Activated T-helper 9 cell treated with anti-CD3 and anti-CD28 coated beads, Interleukin-2, amount 50 U/mL, for 16 hours (primary cell): ENCODE measurements around the gene TRIM40.
"Not testable (repeated sequence)": the region's sequence is repeated elsewhere in the genome, so short reads cannot be mapped to it uniquely, and the experiment has no call there.

Source experiments
- DNase-seq: peaks from one replicate; pipeline ENCODE4 v3.0.0-alpha.2; 2020; ENCODE audit warnings: low read depth

The TRIM40 gene

DNA sequence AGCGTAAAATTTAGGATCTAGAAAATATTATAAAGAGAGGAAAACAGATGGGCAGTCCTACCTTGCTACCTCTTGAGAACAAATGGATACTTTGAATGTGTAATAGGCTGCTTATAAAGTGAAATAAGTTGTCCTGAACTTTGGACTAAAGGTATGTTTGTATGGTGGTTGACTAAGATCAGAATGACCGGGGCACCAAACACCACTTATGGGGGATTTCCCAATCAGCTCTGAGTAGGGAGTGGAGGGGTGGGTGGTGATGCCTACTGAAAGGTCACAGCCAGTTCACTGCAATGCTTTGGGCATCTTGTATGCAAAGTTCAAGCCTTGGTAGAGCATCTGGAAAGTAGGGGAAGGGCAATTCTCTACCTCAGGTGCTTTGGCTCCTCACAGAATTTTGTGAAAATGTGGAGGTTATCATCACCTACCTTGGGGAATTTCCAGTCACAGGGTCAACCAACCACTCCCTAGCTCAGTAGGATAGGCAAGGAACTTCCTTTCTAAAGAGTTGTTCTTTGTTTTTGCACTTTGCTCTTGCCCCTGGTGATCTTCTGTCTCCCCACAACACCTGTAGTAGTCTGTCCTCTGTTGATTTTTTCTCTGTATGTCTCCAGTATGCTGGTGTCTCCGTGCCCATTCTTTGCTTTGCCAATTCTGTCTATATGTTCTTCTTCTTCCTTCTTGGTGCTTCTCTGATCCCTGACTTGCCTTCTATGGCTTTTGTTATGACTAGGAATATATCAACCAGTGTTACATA is 22.8 kb upstream of the TRIM40 start, which contains the start of gene TRIM31:
Gene TRIM31, minus strand, starts transcription at position 88 of the 757 bp plus-strand sequence. CDS start 285 bp downstream, outside the sequence.
- DNase-seq, result no peak

GRCh38 chr6:30113841-30114240 is 22.1 kb upstream of the TRIM40 start:
- DNase-seq, result no peak

- DNase-seq, result no peak
Observed at GRCh38 chr6:30116724-30117123, 19.2 kb upstream of the TRIM40 start.

- DNase-seq, result not testable (repeated sequence)
Observed at GRCh38 chr6:30118691-30119090, 17.2 kb upstream of the TRIM40 start.

GRCh38 chr6:30121446-30122366 is 14.2 kb upstream of the TRIM40 start:
- DNase-seq, result no peak

- no peak for DNase-seq
Observed at GRCh38 chr6:30122515-30122914, 13.4 kb upstream of the TRIM40 start.

- no peak for DNase-seq
Observed at GRCh38 chr6:30127238-30128093, 8.5 kb upstream of the TRIM40 start.

- DNase-seq, result no peak
Observed at GRCh38 chr6:30129265-30130178, 6.4 kb upstream of the TRIM40 start.

- DNase-seq, result no peak
Observed at GRCh38 chr6:30130179-30130679, 5.7 kb upstream of the TRIM40 start.

GRCh38 chr6:30130887-30131862 is 4.8 kb upstream of the TRIM40 start:
- DNase-seq, result peak; percentile 40

GRCh38 chr6:30131947-30132497 is 3.9 kb upstream of the TRIM40 start:
- no peak for DNase-seq

DNA sequence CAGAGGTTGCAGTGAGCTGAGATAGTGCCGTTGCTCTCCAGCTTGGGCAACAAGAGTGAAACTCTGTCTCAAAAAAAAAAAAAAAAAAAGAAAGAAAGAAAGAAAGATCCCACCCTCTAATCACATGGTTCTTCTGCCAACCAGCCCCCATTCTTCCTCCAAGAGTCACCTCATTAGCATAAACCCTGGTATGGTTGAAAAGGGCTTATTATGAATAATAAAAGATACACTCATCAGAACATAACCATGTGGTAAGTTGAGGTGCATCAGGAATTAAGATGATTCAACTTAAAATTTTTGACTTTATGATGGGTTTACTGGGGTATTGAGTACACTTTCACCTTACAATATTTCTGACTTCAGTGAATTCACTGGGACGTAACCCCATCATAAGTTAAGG is 793 bp upstream of the TRIM40 start:
- no peak for DNase-seq

DNA sequence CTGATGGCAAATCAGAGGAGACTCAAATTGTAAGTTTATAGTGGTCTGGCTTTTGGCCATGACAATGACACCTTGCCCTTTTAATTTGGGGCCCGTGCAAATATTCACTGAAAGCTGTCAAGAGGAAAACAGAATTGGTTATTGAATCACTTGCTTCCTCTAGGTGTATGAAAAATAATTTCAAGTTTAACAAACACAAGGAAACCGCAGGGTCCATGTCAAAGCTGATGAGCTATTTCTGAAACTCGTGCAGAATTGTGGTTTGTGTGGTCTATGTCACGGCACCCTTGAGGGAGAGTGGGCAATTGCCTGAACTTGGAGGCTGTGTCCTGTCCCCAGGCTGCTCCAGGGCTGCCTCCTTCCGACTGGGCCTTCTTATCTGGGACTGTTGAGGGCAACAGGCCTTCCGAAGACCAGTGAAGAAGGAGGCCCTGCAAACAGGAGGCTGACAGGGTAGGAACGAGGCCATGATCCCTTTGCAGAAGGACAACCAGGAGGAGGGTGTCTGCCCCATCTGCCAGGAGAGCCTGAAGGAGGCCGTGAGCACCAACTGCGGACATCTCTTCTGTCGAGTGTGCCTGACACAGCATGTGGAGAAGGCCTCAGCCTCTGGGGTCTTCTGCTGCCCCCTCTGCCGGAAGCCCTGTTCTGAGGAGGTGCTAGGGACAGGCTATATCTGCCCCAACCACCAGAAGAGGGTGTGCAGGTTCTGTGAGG is 788 bp downstream of the TRIM40 start:
- no peak for DNase-seq

GRCh38 chr6:30140240-30140639 is 4.3 kb downstream of the TRIM40 start:
- not testable (repeated sequence) for DNase-seq

GRCh38 chr6:30142665-30143064 is 6.7 kb downstream of the TRIM40 start:
- DNase-seq, result no peak

DNA sequence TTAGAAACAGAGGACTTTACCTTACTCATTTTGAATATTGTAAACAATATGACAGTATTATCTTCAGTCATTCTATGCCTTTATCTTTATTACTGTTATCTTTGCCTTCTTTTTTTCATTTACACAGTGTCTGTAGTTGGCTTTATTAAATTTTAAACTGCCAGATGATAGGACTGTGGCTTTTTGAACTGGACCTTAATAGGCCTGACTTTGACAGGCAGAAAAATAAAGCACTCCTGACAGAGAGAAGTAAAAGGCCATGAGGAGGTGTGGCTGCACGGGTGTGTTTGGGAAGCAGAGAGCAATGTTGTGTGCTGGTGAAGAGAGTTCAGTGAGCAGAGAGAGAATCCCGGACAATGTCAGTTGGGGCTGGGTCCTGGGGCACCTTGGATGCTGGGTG is 7.8 kb downstream of the TRIM40 start:
- DNase-seq, result no peak

GRCh38 chr6:30144811-30145210 is 8.9 kb downstream of the TRIM40 start:
- no peak for DNase-seq

GRCh38 chr6:30145818-30146217 is 9.9 kb downstream of the TRIM40 start:
- no peak for DNase-seq

DNA sequence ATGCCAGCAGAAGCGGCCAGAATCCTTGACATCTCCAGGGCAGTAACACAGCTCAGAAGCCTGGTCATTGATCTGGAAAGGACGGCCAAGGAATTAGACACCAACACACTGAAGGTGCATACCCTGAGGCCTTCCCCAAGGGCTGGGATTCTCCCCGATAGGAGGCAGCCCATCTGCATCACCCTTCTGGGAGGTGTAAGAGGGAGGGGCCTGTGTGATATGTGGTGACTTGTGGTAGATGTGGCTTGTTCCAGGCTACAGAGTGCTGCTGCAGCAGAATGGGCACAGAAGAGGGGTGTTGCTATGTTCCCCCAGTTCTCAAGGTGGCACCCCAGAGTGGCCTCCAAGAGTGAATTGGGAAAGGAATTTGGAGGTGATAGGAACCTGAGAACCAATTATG is 11.2 kb downstream of the TRIM40 start:
- DNase-seq, result no peak
